ENCODE results near the gene CEP83. TPM values are rescaled to one million over a fixed set of nuclear protein-coding genes. Genes with fewer than 3 reads are reported as not detected.

CEP83 gene
- total and polyA plus RNA-seq, 2 donors (not counting 1 experiment from before 2014, with no cell fraction given): 7.8 to 13.5 TPM

DNA sequence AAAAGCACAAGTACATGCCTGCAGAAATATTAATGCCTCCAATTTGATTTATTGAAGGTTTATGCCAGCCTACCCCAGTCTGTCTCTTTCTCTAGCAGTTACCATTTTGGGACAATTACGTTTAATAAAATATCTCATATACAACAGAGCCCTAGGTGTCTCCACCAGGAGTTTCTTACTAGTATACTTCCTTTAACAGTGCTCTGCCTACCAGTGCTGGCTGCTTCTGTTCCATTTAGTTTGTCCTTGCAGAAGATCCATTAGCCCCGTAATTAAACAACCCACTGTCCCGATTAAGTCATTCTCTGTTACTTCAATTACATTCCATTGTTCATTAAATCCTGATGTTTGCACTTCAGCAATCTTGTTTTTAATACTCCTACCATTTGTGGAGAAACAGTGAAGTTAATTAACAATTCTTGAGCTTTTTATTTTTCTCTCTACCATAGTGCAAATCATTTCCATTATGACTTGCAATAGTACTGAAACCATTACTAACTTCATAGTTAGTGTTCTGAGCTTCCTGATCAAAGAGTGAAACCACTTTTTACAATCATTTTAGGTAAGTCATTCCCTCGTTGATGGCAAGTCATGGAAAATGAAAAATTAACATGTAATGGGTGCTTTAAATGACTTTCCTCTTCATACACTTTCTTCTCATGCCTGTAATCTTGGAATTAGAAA lies 190.2 kb downstream of the CEP83 start:
- DNase-seq (ENCODE audit: low read depth in 2 of 2): no peak

DNA sequence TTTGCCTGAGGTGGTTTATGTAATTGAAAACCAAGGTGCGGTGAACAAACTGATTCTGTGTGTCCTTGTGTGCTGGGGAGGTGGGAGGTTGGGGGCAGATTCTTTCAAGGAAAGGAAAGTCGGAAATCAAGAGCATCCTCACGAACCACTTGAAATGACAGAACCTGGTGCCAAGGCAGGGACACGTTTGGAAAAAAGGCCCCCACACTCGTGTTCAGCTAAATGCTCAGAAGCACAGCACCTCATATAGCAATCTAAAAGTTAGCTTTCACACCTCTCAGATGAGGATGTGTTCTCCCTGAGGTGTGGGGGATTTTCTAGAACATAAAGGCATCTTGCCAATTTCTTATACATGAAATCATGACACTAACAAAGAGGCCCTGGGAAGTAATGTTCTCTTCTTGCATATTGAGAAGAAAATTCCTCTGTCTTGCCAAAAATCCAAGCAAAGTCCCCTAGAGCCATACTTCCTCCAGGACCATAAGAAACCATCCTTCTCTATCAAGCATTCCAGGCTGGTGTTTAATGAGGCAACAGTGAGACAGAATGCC lies 191.7 kb downstream of the CEP83 start:
- H2AFZ ChIP-seq (ENCODE audit: low read length): no peak overlapping the region
- H3K27me3 ChIP-seq (ENCODE audit: control insufficient read depth, insufficient read depth, low read length): no peaks in the 10 kb centered on the region
- H3K4me3 ChIP-seq (replicated peaks in 1 of 4; ENCODE audit: control extremely low read depth in 1 of 4, insufficient read depth in 1 of 4, low read depth in 3 of 4, low read length in 4 of 4): no peak overlapping the region
- no peaks in the 10 kb centered on the region for H3K36me3 ChIP-seq (ENCODE audit: control insufficient read depth, insufficient read depth, low read length)
- no peaks in the 10 kb centered on the region for H3K79me2 ChIP-seq (ENCODE audit: control insufficient read depth, insufficient read depth, low read length)
- no peaks in the 10 kb centered on the region for H4K20me1 ChIP-seq (ENCODE audit: control insufficient read depth, extremely low read depth, insufficient read depth, low read length)
- no peak overlapping the region for H3K4me2 ChIP-seq (ENCODE audit: extremely low read depth, insufficient read depth, low read length)
- no peak overlapping the region for H3K9ac ChIP-seq (ENCODE audit: insufficient read depth, low read length)
- TF ChIP-seq, protein P1, sequence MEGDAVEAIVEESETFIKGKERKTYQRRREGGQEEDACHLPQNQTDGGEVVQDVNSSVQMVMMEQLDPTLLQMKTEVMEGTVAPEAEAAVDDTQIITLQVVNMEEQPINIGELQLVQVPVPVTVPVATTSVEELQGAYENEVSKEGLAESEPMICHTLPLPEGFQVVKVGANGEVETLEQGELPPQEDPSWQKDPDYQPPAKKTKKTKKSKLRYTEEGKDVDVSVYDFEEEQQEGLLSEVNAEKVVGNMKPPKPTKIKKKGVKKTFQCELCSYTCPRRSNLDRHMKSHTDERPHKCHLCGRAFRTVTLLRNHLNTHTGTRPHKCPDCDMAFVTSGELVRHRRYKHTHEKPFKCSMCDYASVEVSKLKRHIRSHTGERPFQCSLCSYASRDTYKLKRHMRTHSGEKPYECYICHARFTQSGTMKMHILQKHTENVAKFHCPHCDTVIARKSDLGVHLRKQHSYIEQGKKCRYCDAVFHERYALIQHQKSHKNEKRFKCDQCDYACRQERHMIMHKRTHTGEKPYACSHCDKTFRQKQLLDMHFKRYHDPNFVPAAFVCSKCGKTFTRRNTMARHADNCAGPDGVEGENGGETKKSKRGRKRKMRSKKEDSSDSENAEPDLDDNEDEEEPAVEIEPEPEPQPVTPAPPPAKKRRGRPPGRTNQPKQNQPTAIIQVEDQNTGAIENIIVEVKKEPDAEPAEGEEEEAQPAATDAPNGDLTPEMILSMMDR (conservative IDR thresholded peaks at IDR 0.05 in 1 of 2, IDR thresholded peaks at IDR 0.05 in 1 of 2; ENCODE audit: low read depth in 1 of 2, low read length in 2 of 2): no peak
- TF ChIP-seq EZH2 (IDR thresholded peaks at IDR 0.05; ENCODE audit: low read length, missing control alignments): no peak
- H3K9me3 ChIP-seq (ENCODE audit: control insufficient read depth, insufficient read depth, low read depth, low read length): no peaks in the 10 kb centered on the region
- H3K27ac ChIP-seq (ENCODE audit: insufficient read depth, low read length): peak overlapping the region; percentile 61
- DNase-seq (ENCODE audit: low read depth in 2 of 2): peak in 1 of 2 donors; percentile 15
- H3K4me1 ChIP-seq (ENCODE audit: control insufficient read depth, extremely low read depth, insufficient read depth, low read length): peaks cover 29% of the 10 kb centered on the region

More for the DNA sequence above, 190.2 kb downstream of the CEP83 start:
- Histone ChIP-seq H3K4me1 (ENCODE audit: control insufficient read depth, extremely low read depth, insufficient read depth, low read length) (peaks cover 24% of the 10 kb centered on the region), H3K9ac (ENCODE audit: insufficient read depth, low read length) (no peak overlapping the region), H2AFZ (ENCODE audit: low read length) (no peak overlapping the region), H3K36me3 (ENCODE audit: control insufficient read depth, insufficient read depth, low read length) (no peaks in the 10 kb centered on the region), H3K4me2 (ENCODE audit: extremely low read depth, insufficient read depth, low read length) (no peak overlapping the region), H3K4me3 (replicated peaks in 1 of 4; ENCODE audit: control extremely low read depth in 1 of 4, insufficient read depth in 1 of 4, low read depth in 3 of 4, low read length in 4 of 4) (no peak overlapping the region), H3K79me2 (ENCODE audit: control insufficient read depth, insufficient read depth, low read length) (no peaks in the 10 kb centered on the region), H3K27ac (ENCODE audit: insufficient read depth, low read length) (no peak overlapping the region), H3K9me3 (ENCODE audit: control insufficient read depth, insufficient read depth, low read depth, low read length) (no peaks in the 10 kb centered on the region), H3K27me3 (ENCODE audit: control insufficient read depth, insufficient read depth, low read length) (no peaks in the 10 kb centered on the region), H4K20me1 (ENCODE audit: control insufficient read depth, extremely low read depth, insufficient read depth, low read length) (no peaks in the 10 kb centered on the region)
- TF ChIP-seq, protein P1 (conservative IDR thresholded peaks at IDR 0.05 in 1 of 2, IDR thresholded peaks at IDR 0.05 in 1 of 2; ENCODE audit: low read depth in 1 of 2, low read length in 2 of 2): no peak
- TF ChIP-seq EZH2 (IDR thresholded peaks at IDR 0.05; ENCODE audit: low read length, missing control alignments): no peak

DNA sequence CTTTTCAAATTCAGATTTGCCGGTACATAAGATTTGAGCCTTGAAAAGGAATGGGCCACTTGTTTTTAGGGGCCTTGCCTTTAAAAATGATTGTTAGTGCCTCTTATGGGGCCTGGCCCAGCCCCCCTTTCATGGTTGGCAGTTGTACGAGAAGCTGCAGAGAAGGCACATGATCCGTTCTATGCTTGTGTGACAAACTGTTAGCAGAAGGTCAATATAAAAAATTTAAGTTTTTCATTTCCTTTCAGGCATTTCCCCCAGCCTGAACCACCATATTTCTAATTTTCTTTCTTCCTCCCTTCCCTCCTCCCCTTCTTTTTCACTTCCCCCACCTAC lies 192.2 kb downstream of the CEP83 start:
- no peaks in the 10 kb centered on the region for H3K79me2 ChIP-seq (ENCODE audit: control insufficient read depth, insufficient read depth, low read length)
- peak overlapping the region; percentile 4 for H3K9ac ChIP-seq (ENCODE audit: insufficient read depth, low read length)
- no peaks in the 10 kb centered on the region for H3K27me3 ChIP-seq (ENCODE audit: control insufficient read depth, insufficient read depth, low read length)
- no peak overlapping the region for H3K4me3 ChIP-seq (replicated peaks in 1 of 4; ENCODE audit: control extremely low read depth in 1 of 4, insufficient read depth in 1 of 4, low read depth in 3 of 4, low read length in 4 of 4)
- TF ChIP-seq, protein P1 (conservative IDR thresholded peaks at IDR 0.05 in 1 of 2, IDR thresholded peaks at IDR 0.05 in 1 of 2; ENCODE audit: low read depth in 1 of 2, low read length in 2 of 2): no peak
- TF ChIP-seq EZH2 (IDR thresholded peaks at IDR 0.05; ENCODE audit: low read length, missing control alignments): no peak
- peaks cover 32% of the 10 kb centered on the region for H3K4me1 ChIP-seq (ENCODE audit: control insufficient read depth, extremely low read depth, insufficient read depth, low read length)
- no peaks in the 10 kb centered on the region for H3K36me3 ChIP-seq (ENCODE audit: control insufficient read depth, insufficient read depth, low read length)
- H4K20me1 ChIP-seq (ENCODE audit: control insufficient read depth, extremely low read depth, insufficient read depth, low read length): no peaks in the 10 kb centered on the region
- H2AFZ ChIP-seq (ENCODE audit: low read length): no peak overlapping the region
- DNase-seq (ENCODE audit: low read depth in 2 of 2): no peak
- H3K9me3 ChIP-seq (ENCODE audit: control insufficient read depth, insufficient read depth, low read depth, low read length): no peaks in the 10 kb centered on the region
- H3K27ac ChIP-seq (ENCODE audit: insufficient read depth, low read length): peak overlapping the region; percentile 61
- peak overlapping the region; percentile 44 for H3K4me2 ChIP-seq (ENCODE audit: extremely low read depth, insufficient read depth, low read length)

Data from fibroblast of lung (primary cell).